ENCODE results near the gene RTN1.

The RTN1 gene

DNA sequence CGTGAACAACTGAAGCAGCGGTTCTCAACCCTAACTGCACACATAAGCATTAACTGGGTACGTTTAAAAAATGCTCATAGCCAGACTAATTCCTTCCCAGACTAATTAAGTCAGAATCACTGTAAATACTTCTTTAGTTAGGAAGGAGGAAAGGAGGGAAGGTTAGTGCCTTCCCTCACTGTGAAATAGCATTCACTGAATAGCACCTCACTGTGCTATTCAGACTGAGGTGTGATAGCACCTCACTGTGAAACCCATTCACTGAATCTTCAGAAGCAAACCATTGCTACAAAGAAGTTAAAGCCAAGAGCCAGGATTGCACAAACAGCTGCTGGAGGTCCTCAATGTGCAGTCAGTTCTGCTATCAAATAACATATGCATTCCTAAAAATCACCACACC, 58.8 kb downstream of the RTN1 start:
- TF ChIP-seq, protein P1, sequence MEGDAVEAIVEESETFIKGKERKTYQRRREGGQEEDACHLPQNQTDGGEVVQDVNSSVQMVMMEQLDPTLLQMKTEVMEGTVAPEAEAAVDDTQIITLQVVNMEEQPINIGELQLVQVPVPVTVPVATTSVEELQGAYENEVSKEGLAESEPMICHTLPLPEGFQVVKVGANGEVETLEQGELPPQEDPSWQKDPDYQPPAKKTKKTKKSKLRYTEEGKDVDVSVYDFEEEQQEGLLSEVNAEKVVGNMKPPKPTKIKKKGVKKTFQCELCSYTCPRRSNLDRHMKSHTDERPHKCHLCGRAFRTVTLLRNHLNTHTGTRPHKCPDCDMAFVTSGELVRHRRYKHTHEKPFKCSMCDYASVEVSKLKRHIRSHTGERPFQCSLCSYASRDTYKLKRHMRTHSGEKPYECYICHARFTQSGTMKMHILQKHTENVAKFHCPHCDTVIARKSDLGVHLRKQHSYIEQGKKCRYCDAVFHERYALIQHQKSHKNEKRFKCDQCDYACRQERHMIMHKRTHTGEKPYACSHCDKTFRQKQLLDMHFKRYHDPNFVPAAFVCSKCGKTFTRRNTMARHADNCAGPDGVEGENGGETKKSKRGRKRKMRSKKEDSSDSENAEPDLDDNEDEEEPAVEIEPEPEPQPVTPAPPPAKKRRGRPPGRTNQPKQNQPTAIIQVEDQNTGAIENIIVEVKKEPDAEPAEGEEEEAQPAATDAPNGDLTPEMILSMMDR (conservative IDR thresholded peaks at IDR 0.05; ENCODE audit: low read depth, low read length): no peak
- no peak overlapping the region for H3K4me3 ChIP-seq (ENCODE audit: low read depth, low read length)
- peak; percentile 4 for DNase-seq (ENCODE audit: low read depth)

DNA sequence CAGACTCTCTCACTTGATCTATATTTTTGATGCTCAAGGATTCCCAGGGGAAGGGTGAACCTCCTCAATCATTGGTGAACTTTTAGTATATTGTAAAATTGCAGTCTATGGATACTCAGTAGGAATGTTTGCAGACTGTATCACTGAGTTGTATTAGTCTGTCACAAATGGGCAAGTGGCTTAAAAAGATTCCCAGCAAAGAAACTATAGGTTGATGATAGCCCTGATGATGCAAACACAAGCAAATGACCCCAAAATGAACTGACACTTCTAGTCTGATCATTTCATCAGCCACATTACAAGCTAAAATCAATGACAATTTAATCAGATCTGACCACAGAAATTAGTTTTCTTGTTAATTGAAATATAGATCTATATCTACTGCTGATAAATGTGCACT, 59.5 kb downstream of the RTN1 start:
- no peak overlapping the region for H3K4me3 ChIP-seq (ENCODE audit: low read depth, low read length)
- TF ChIP-seq, protein P1 (conservative IDR thresholded peaks at IDR 0.05; ENCODE audit: low read depth, low read length): no peak
- no peak for DNase-seq (ENCODE audit: low read depth)

DNA sequence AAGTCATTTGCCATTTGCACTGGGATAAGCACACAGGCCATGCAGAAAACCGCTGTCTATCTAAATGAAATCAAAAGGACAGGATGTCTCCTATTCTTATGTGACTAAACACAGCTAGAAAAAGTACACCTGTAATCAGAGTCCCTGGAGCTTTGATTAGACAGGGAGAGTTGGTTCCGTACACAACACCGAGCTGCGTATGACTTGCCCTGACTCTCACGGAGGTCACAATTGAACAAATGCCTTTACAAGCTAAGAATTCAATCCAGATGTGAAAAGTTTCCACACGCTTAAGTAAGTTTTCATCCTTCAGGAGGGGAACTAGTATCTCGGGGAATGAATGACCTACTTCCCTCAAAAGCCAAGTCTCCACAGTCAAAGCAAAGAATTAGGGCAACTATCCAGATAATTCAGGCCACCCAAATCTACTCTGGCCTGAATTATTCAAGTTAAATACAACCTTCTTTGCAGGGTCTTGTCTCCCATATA, 67.5 kb downstream of the RTN1 start:
- peak; percentile 1 for DNase-seq (ENCODE audit: low read depth)
- TF ChIP-seq, protein P1 (conservative IDR thresholded peaks at IDR 0.05; ENCODE audit: low read depth, low read length): no peak
- H3K4me3 ChIP-seq (ENCODE audit: low read depth, low read length): no peak overlapping the region

DNA sequence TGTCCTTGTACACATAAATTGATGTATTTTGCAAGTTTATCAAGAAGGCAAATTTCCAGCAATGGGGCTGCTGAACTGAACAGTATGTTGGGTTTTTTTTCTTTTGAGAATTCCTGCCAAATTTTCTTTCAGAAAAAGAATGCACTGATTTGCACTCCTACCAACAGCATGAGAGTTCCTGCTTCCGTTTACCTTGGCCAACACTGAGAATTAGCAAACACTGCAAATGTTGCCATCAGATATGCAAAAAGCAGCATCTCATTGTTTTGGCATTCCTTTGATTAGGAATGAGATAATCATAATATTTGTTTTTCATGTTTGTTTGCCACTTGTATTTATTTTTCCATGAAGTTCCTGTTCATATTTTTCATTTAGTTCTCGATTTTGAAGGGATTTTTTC, 82.4 kb downstream of the RTN1 start:
- H3K4me3 ChIP-seq (ENCODE audit: low read depth, low read length): no peak overlapping the region
- TF ChIP-seq, protein P1 (conservative IDR thresholded peaks at IDR 0.05; ENCODE audit: low read depth, low read length): no peak
- DNase-seq (ENCODE audit: low read depth): no peak

DNA sequence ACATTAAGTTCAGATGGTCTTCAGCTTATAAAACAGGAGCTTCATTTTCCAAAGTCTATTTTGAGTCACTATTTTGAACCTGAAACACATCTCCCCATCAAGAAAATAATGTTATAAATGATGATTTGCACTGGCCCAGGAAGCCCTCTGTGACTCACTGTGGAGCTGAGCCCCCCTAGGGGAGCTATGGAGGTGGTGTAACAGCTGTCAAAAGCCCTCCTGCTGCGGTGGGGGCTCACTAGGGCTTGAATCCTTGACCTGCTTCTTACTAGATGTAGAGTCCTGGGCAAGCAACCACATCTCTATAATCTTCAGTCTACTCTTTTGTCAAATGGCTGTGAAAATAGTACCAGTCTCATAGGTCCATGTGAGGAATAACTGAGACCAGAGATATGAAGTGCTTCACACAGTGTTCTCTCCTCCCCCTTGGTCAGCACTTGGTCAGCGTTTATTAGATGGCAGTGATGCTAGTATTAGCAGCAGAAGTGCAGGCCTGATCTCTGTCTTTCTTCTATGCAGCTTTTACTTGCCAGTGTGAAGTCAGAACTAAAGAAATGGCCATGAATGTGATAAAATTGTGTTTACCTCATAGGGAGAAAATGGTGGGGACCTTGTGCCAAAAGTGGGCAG, 83.4 kb downstream of the RTN1 start:
- DNase-seq (ENCODE audit: low read depth): peak; percentile 54
- no peak overlapping the region for H3K4me3 ChIP-seq (ENCODE audit: low read depth, low read length)
- TF ChIP-seq, protein P1 (conservative IDR thresholded peaks at IDR 0.05; ENCODE audit: low read depth, low read length): peak; percentile 28

DNA sequence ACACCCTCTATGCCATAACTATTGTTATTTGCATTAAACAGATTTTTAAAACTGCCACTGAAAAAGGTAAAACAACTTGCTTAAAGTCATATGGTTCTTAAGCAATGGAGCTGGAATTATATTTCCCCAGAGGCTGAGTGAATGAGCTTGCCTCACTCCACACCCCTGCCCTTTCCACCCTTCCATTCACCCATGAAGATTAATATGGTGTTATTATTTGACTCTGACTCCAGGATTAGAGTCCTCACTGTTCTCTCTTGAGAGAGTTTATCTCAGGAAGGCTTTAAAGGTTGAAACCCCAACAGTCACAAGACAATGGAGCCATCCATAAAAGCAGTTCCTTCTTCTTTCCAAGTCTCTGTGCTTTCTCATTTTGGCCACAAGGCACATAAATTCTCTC, 84.9 kb downstream of the RTN1 start:
- no peak overlapping the region for H3K4me3 ChIP-seq (ENCODE audit: low read depth, low read length)
- no peak for DNase-seq (ENCODE audit: low read depth)

More for the DNA sequence above, 84.9 kb downstream of the RTN1 start:
- TF ChIP-seq, protein P1 (conservative IDR thresholded peaks at IDR 0.05; ENCODE audit: low read depth, low read length): no peak

Measured in choroid plexus epithelial cell (primary cell).